GM18520 (cell line): ENCODE measurements around the gene CRTAP.
"Not testable (repeated sequence)": the region's sequence is repeated elsewhere in the genome, so short reads cannot be mapped to it uniquely, and the experiment has no call there.

Source experiments
- ATAC-seq: cut with Tn5 transposase; IDR thresholded peaks from one replicate; pipeline ENCODE4 v1.9.1; 2021; ENCODE audit not compliant: unreplicated experiment

Gene CRTAP

GRCh38 chr3:33113772-33114621 lies at the start of gene CRTAP:
TSS of gene CRTAP (plus strand) at chr3:33114014. CDS start at chr3:33114078, 64 bp downstream.
- ATAC-seq, result peak; percentile 66

GRCh38 chr3:33064929-33065328 lies 48.9 kb upstream of the CRTAP start:
- no peak for ATAC-seq

GRCh38 chr3:33067484-33067883 lies 46.3 kb upstream of the CRTAP start:
- ATAC-seq, result no peak

DNA sequence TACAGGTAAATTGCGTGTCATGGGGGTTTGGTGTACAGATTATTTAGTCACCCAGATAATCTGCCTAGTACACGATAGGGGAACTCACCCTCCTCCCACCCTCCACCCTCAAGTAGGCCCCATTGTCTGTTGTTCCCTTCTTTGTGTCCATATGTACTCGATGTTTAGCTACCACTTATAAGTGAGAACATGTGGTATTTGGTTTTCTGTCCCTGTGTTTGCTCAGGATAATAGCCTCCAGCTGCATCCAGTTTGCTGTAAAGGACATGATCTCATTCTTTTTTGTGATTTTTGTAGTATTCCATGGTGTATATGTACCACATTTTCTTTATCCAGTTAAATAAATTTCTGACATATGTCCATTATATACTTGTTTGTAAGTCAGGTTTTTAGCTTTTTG lies 44.0 kb upstream of the CRTAP start:
- not testable (repeated sequence) for ATAC-seq

- ATAC-seq, result no peak
These were observed 42.6 kb upstream of the CRTAP start for GRCh38 chr3:33071181-33071580.

DNA sequence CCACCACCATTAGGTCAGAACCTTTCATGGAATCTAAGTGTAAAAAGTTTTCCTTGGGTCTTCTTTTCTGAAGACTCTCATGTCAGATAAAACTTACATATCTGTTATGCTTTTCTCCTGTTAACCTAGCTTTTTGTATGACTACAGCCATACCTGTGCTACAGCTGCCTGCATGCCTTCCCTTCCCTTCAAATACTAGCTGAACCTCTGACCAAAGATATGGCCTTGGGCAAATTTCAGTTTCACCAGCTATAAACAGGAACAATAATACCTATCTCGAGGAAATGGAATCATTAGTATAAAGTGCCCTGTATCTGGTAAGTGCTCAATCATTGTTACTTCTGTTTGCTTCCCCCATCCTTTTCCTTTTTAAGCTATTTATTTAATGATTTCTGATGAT lies 41.9 kb upstream of the CRTAP start:
- no peak for ATAC-seq

GRCh38 chr3:33074217-33075067 lies 39.4 kb upstream of the CRTAP start:
- no peak for ATAC-seq

GRCh38 chr3:33075995-33076394 lies 37.8 kb upstream of the CRTAP start:
- ATAC-seq, result no peak

GRCh38 chr3:33076952-33077351 lies 36.9 kb upstream of the CRTAP start:
- ATAC-seq, result no peak

GRCh38 chr3:33077976-33078375 lies 35.8 kb upstream of the CRTAP start:
- no peak for ATAC-seq

GRCh38 chr3:33079813-33080212 lies 34.0 kb upstream of the CRTAP start:
- not testable (repeated sequence) for ATAC-seq

GRCh38 chr3:33081812-33082211 lies 32.0 kb upstream of the CRTAP start:
- no peak for ATAC-seq

- no peak for ATAC-seq
These were observed 29.9 kb upstream of the CRTAP start for GRCh38 chr3:33083958-33084357.

- ATAC-seq, result no peak
These were observed 25.1 kb upstream of the CRTAP start for GRCh38 chr3:33088691-33089090.

DNA sequence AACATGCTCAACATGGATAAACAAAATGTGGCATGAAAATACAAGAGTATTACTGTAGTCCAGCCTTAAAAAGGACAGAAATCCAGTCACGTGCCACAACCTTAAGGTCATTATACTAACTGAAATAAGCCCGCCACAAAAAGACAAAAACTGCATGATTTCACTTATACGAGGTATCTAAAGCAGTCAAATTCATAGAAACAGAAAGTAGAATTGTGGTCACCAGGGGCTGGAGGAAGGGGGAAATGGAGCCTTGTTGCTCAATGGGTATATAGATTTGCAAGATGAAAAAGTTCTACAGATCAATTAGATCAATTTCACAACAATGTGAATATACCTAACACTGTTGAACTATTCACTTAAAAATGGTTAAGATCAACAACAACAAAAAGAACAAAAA lies 24.3 kb upstream of the CRTAP start:
- peak; percentile 70 for ATAC-seq

GRCh38 chr3:33091746-33092145 lies 22.1 kb upstream of the CRTAP start:
- no peak for ATAC-seq

- no peak for ATAC-seq
These were observed 21.1 kb upstream of the CRTAP start for GRCh38 chr3:33092496-33093254.

DNA sequence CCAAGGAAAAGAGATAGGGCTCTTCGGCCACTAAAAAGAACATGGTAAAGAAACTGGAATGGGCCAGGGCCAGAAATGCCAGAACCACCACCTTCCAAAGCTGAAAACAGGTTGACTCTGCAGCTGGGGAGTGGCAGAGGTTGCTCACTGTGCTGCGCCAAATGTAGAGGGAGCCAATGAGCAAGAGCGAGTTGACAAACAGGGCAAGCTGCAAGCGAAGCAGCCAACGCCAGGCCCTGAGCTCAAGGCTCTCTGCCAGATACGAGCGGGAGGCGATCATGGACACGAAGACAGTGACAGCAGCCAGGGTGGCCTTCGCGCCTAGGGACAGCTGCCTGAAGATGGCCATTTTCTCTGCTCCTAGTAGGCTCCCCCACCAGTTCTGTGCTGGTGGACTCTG lies 20.0 kb upstream of the CRTAP start:
- no peak for ATAC-seq

DNA sequence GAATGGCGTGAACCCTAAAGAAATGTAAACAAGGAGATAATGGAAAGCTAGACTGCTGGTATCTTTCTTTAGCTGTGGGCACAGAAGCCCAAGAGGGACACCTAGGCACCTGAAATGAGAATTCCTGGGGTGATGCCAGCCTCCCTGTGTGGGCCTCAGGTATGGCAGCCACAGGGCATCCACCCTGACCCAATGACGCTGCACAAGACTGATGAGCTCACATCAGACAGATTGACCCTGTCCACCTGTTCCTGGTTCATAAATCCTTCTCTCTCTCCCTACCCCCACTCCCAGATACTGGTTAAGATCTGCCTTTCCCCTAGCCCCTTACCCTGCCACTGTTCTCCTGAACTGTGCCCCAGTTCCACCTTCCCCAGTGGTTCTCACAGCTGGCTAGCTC lies 18.4 kb upstream of the CRTAP start:
- ATAC-seq, result no peak

DNA sequence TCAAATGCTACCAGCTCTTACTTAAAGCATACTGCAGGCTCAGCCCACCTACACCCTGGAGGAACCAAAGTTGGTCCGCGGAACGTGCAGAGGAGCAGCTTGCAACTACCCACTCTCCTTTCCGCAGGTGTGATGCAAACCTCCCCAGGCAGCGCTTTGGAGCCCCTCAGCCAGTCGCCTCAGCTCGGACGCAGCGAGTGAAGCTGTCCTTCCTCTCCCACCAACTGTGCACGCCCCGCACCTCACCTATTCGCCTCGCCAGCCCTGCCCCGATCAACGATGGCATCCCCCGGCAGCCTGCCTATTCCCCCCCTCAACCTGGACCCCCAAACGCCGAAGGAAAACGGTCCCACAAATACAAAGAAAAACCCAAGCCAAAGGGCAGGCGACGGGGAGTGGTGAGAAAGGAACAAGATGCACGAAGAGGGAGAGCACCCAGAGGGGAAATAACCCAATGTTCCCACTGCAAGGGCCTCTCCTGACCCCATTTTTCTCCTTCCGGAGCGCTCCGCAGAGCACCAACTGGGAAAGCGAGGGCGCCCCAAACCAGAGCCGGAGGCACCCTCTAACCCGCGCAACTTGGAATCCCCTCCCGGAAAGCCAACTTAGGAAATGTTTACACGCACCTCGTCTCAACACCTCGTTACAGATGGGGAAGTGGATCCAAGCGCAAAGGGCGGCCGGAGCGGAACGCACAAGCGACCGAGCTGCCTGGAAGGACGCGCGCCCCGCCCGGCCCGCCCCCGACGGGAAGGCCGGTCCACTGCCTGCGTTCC lies 17.5 kb upstream of the CRTAP start:
- ATAC-seq, result peak; percentile 16
